Measurements from ENCODE around the gene EFCAB13.
"Not testable (repeated sequence)": the region's sequence is repeated elsewhere in the genome, so short reads cannot be mapped to it uniquely, and the experiment has no call there.

The EFCAB13 gene

DNA sequence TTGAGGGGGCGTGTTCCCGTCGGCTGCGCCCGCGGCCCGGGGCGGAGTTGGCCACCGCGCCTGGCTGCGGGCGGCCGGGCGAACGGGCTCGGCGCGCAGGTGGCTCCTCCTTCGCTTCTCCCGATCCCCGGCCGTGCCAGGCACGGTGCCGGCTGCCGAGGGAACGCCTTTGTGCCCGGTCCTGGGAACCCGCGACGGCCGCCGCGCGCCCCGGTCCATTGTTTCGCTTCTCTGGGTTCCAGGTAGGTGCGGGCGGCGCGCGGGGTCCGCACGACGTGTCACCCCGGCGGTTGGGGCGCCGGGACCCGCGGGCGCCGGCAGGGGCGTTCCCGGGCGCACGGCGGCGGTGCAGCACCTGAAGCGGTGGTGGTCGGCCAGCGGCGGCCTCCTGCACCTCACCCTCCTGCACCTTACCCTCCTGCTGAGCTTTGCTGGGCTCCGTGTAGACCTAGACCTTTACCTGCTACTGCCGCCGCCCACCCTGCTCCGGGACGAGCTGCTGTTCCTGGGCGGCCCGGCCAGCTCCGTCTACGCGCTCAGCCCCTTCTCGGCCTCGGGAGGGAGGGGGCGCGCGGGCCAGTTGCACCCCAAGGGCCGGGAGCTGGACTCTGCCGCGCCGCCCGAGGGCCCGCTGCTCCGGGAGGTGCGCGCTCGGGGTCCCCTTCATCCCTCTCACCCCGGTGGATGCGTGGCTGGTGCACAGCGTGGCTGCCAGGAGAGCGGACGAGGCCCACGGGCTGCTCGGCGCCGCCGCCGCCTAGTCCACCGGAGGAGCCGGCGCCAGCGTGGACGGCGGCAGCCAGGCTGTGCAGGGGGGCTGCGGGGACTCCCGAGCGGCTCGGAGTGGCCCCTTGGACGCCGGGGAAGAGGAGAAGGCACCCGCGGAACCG lies 99.9 kb downstream of the EFCAB13 start:
- DNase-seq = no peak

GRCh38 chr17:47425233-47425632 lies 101.5 kb downstream of the EFCAB13 start:
- DNase-seq = not testable (repeated sequence)

- not testable (repeated sequence) for DNase-seq
These were observed 102.3 kb downstream of the EFCAB13 start for GRCh38 chr17:47425887-47426635.

DNA sequence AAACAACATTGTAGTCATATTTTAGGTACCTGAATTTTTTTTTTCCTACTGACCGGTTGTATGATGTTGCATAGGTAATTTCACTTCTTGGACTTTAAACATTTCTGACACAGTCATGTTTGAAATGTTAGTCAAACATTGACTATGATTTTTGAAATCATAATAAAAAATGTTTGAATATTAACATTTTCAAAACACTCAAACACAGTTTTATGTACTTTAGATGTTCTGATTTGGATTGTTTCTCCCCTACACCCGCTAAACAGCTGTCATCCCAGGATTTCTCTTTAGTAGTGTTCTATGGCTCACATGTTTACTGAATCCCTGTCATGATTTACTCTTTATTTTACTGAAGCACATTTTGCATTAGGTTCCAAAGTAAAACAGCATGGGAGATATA lies 104.2 kb downstream of the EFCAB13 start:
- DNase-seq = no peak

GRCh38 chr17:47432240-47432639 lies 108.5 kb downstream of the EFCAB13 start:
- not testable (repeated sequence) for DNase-seq

DNA sequence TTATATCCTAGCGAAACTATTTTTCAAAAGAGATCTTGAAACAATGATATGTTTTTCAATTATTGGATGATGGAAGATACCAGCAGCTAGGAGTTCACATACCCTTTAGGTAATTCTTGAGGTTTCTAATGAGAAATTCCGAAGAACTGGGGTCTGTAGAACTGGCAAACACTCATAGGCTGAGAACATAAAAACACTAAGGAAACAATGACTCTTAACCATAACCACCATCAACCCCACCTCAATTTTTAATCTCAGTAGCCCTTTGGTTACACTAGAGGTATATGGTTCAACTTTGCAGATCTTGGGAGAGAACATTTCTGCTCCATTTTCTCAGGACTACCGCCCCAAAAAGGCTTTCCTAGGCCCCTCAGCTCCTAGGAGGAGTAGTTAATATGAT lies 141.4 kb downstream of the EFCAB13 start:
- DNase-seq = no peak

GRCh38 chr17:47466976-47467375 lies 143.2 kb downstream of the EFCAB13 start:
- not testable (repeated sequence) for DNase-seq

GRCh38 chr17:47470836-47471235 lies 147.1 kb downstream of the EFCAB13 start:
- no peak for DNase-seq

DNA sequence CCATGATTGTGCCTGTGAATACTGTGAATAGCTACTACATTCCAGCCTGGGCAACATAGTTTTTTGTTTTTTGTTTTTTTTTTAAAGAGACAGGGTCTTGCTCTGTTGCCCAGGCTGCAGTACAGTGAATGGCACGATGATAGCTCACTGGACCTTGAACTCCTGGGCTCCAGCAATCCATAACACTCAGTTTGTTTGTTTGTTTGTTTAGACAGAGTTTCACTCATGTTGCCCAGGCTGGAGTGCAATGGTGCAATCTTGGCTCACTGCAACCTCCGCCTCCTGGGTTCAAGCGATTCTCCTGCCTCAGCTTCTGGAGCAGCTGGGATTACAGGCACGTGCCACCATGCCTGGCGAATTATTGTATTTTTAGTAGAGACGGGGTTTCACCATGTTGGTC lies 148.3 kb downstream of the EFCAB13 start:
- not testable (repeated sequence) for DNase-seq
